Endothelial cell of umbilical vein (primary cell): Measurements from ENCODE around the gene HLA-DMA. TPM values are rescaled to one million over a fixed set of nuclear protein-coding genes. Genes with fewer than 3 reads are reported as not detected.

ENCODE experiments used
- BruUV-seq: library from RNA; stranded (reverse); fragments of 400-500 nt; replicated peaks from 2 replicates; lab custom pipeline; 2021; lab: Mats Ljungman, UMichigan
- CTCF ChIA-PET: fragments of 300-600, 350-600 bp; sonication (Branson Sonifier 250); formaldehyde crosslinking; loops from one replicate; lab custom pipeline; 2021; ENCODE audit warnings: antibody characterized with exemption, inconsistent platforms; lab: Charles Lee
- POLR2A ChIA-PET: fragments of 300-600, 350-600 bp; sonication (Branson Sonifier 250); formaldehyde crosslinking; loops from one replicate; lab custom pipeline; 2021; ENCODE audit warnings: antibody characterized with exemption, inconsistent platforms; lab: Charles Lee
- DNase-seq: peaks from one replicate; pipeline ENCODE4 v3.0.0-alpha.2; 2011; ENCODE audit warnings: low read depth, low spot score
- FAIRE-seq: peaks from 2 replicates; lab custom pipeline; 2011; peaks lifted over from hg19 to GRCh38; lab: Jason Lieb, UNC
- H2AFZ ChIP-seq: 2 replicates; pipeline ENCODE4 v1.6.0; 2012; ENCODE audit warnings: low read depth, low read length, control low read depth, inconsistent platforms
- H3K27ac ChIP-seq: 2 replicates; pipeline ENCODE4 v1.5.1; 2011; ENCODE audit warnings: low read depth, mild to moderate bottlenecking, control low read depth, low read length, moderate library complexity; ENCODE audit not compliant: insufficient read depth
- H3K27me3 ChIP-seq, 2 experiments: 2 replicates each; pipeline versions ENCODE4 v1.6.0 to v1.6.1; 2011; ENCODE audit warnings: low read length in 2 of 2, mixed read lengths in 1 of 2; ENCODE audit not compliant: control insufficient read depth in 2 of 2, insufficient read depth in 2 of 2
- H3K36me3 ChIP-seq, 2 experiments: 2 replicates in 1 of 2; 3 replicates in 1 of 2; pipeline ENCODE4 v1.5.1; 2011; ENCODE audit warnings: low read length in 2 of 2, mild to moderate bottlenecking in 1 of 2, moderate library complexity in 1 of 2; ENCODE audit not compliant: control insufficient read depth in 2 of 2, insufficient read depth in 2 of 2; ENCODE audit errors: extremely low read depth in 1 of 2
- H3K4me1 ChIP-seq: 3 replicates; pipeline ENCODE4 v1.5.1; 2011; ENCODE audit warnings: mild to moderate bottlenecking, low read length; ENCODE audit not compliant: control insufficient read depth, insufficient read depth; ENCODE audit errors: extremely low read depth
- H3K4me2 ChIP-seq: 2 replicates; pipeline ENCODE4 v1.6.1; 2011; ENCODE audit warnings: low read length, control low read depth, mixed read lengths; ENCODE audit not compliant: insufficient read depth
- H3K4me3 ChIP-seq, 3 experiments: fragments of 200-600 bp in 1 of 3; sonication (generic), shearing (Covaris generic) in 1 of 3; replicated peaks in 1 of 3; 2 replicates each; pipeline ENCODE4 v1.5.1; 2011 to 2016; ENCODE audit warnings: control low read depth in 3 of 3, low read length in 3 of 3, mild to moderate bottlenecking in 2 of 3, inconsistent platforms in 1 of 3, low read depth in 1 of 3, moderate library complexity in 1 of 3; ENCODE audit not compliant: insufficient read depth in 1 of 3
- H3K79me2 ChIP-seq: 2 replicates; pipeline ENCODE4 v1.6.0; 2012; ENCODE audit warnings: low read length, inconsistent platforms; ENCODE audit not compliant: control insufficient read depth, insufficient read depth
- H3K9ac ChIP-seq: replicated peaks from 2 replicates; pipeline ENCODE3; 2011; ENCODE audit warnings: low read length, control low read depth; ENCODE audit not compliant: insufficient read depth; ENCODE audit errors: extremely low read depth
- H3K9me1 ChIP-seq: replicated peaks from 3 replicates; pipeline ENCODE4 v1.6.0; 2011; ENCODE audit warnings: mild to moderate bottlenecking, low read length; ENCODE audit not compliant: control insufficient read depth, insufficient read depth; ENCODE audit errors: extremely low read depth
- H3K9me3 ChIP-seq: replicated peaks from 2 replicates; pipeline ENCODE4 v1.5.1; 2012; ENCODE audit warnings: low read length, inconsistent platforms; ENCODE audit not compliant: control insufficient read depth, insufficient read depth
- H4K20me1 ChIP-seq: replicated peaks from 2 replicates; pipeline ENCODE3; 2011; ENCODE audit warnings: mild to moderate bottlenecking, low read length; ENCODE audit not compliant: control insufficient read depth, insufficient read depth; ENCODE audit errors: extremely low read depth
- CTCF ChIP-seq, 2 donors: IDR thresholded peaks; 1 replicate in 1 of 2; 2 replicates in 1 of 2; pipeline ENCODE4 v1.5.1; 2011; ENCODE audit warnings: low read length in 2 of 2, mild to moderate bottlenecking in 2 of 2, moderate library complexity in 2 of 2, control low read depth in 1 of 2, inconsistent platforms in 1 of 2, low read depth in 1 of 2; ENCODE audit not compliant: insufficient read depth in 1 of 2; ENCODE audit errors: extremely low read depth in 1 of 2
- EZH2 ChIP-seq: IDR thresholded peaks from 2 replicates; pipeline ENCODE4 v1.6.1; 2012; ENCODE audit warnings: borderline replicate concordance, low read depth, mild to moderate bottlenecking, moderate library complexity, low read length, inconsistent platforms; ENCODE audit not compliant: severe bottlenecking
- FOS ChIP-seq: IDR thresholded peaks from 2 replicates; pipeline ENCODE4 v1.6.1; 2011; ENCODE audit warnings: mild to moderate bottlenecking, low read length, moderate library complexity, borderline replicate concordance; ENCODE audit not compliant: insufficient read depth
- GATA2 ChIP-seq: IDR thresholded peaks from 2 replicates; pipeline ENCODE4 v1.7.0; 2011; ENCODE audit warnings: low read depth, mild to moderate bottlenecking, moderate library complexity, mixed read lengths, low read length; ENCODE audit not compliant: insufficient read length, insufficient read depth
- JUN ChIP-seq: IDR thresholded peaks from 2 replicates; pipeline ENCODE4 v1.6.1; 2011; ENCODE audit warnings: borderline replicate concordance, low read depth; ENCODE audit not compliant: insufficient read length, insufficient read depth
- MYC ChIP-seq: IDR thresholded peaks from one replicate; pipeline ENCODE4 v1.6.1; 2011; ENCODE audit warnings: mild to moderate bottlenecking, low read depth, low read length
- POLR2A ChIP-seq: IDR thresholded peaks from 2 replicates; pipeline ENCODE4 v1.6.1; 2012; ENCODE audit warnings: low read depth, mild to moderate bottlenecking, control low read depth, low read length
- POLR2AphosphoS5 ChIP-seq: IDR thresholded peaks from 2 replicates; pipeline ENCODE4 v1.6.1; 2012; ENCODE audit warnings: low read depth, mild to moderate bottlenecking, control low read depth, low read length, moderate library complexity; ENCODE audit not compliant: insufficient read depth
- dilution Hi-C: fragments of 300-500 bp; cut with MboI; formaldehyde crosslinking; loops from one replicate; pipeline ENCODE4 v1.15.0; 2019; ENCODE audit warnings: low sequenced_read_pairs; ENCODE audit not compliant: extremely low pct_ligation_motif_present
- intact Hi-C: fragments of 100-400 bp; cut with micrococcal nuclease; formaldehyde crosslinking; loops from one replicate; pipeline ENCODE4 v1.10.0; 2022
- polyA plus RNA-seq, 4 experiments: library from polyadenylated mRNA; depleted of rRNA in 3 of 4; stranded (reverse) in 3 of 4; unstranded in 1 of 4; fragments of >200 nt; gene quantifications; 2 replicates each; pipeline versions ENCODE4 v1.2.1 to v1.2.3, GENCODE V29; 2011 to 2012; ENCODE audit warnings: missing spikeins in 1 of 4
- total RNA-seq: library from RNA; stranded (reverse); gene quantifications from 2 replicates; pipeline ENCODE4 v1.2.3, GENCODE V29; 2021
- TF ChIP-seq, protein P1 (sequence below): IDR thresholded peaks from 2 replicates; pipeline ENCODE4 v1.6.1; 2011; ENCODE audit not compliant: insufficient read depth, insufficient read length

The HLA-DMA gene
- total and polyA plus RNA-seq, 2 donors (not counting 3 experiments of a cell fraction or from before 2014, with no cell fraction given): 1.2 to 7.7 TPM

GRCh38 chr6:32971581-32972352 is 18.9 kb upstream of the HLA-DMA start:
- H4K20me1 ChIP-seq: peaks cover 17% of the 10 kb centered on the region
- peak overlapping the region; percentile 83 to 96 (median 91) for H3K4me3 ChIP-seq
- H3K9me3 ChIP-seq: no peaks in the 10 kb centered on the region
- TF ChIP-seq FOS (no peak), JUN (peak; percentile 97), EZH2 (no peak), GATA2 (no peak), POLR2A (peak; percentile 100), POLR2AphosphoS5 (peak; percentile 100), MYC (no peak), CTCF (IDR thresholded peaks at IDR 0.05; ENCODE audit: extremely low read depth in 1 of 2, insufficient read depth in 1 of 2, low read depth in 1 of 2, low read length in 2 of 2) (no peak)
- TF ChIP-seq, protein P1, sequence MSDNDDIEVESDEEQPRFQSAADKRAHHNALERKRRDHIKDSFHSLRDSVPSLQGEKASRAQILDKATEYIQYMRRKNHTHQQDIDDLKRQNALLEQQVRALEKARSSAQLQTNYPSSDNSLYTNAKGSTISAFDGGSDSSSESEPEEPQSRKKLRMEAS: peak; percentile 34
- dilution Hi-C loops: no loop called here
- H3K4me1 ChIP-seq: peaks cover 29% of the 10 kb centered on the region
- H3K4me2 ChIP-seq: peak overlapping the region; percentile 93
- no peaks in the 10 kb centered on the region for H3K9me1 ChIP-seq
- H3K9ac ChIP-seq: peak overlapping the region; percentile 100
- BruUV-seq: no TSS peak
- intact Hi-C loops: loop anchor here (5.0 to 10.0 kb wide), 4 partner anchors 129 to 794 kb away; partner anchors contain the start of genes AGPAT1, CUTA, HSD17B8 and PHF1
- H3K27ac ChIP-seq: peak overlapping the region; percentile 99
- FAIRE-seq: peak; percentile 99
- POLR2A ChIA-PET: interaction anchor here (0.6 to 5.8 kb wide), 41 partner anchors 9 to 1430 kb away, joined by 3 to 89 read pairs (median 4); partner anchors contain the start of genes B3GALT4, DDX39B, HLA-DMA and HLA-DMB
- H2AFZ ChIP-seq: no peak overlapping the region
- CTCF ChIA-PET: interaction anchor here (1.0 to 13.7 kb wide), 12 partner anchors 8 to 844 kb away, joined by 3 to 187 read pairs (median 6); partner anchors contain the start of genes ATF6B, HLA-DMA, TAP1 and TAP2
- peaks cover 22% of the 10 kb centered on the region in 2 experiments for H3K36me3 ChIP-seq
- H3K27me3 ChIP-seq: no peaks in the 10 kb centered on the region
- DNase-seq: peak; percentile 100
- H3K79me2 ChIP-seq: peaks cover 55% of the 10 kb centered on the region
